Activated B cell treated with CpG ODN at 0.5 μM for 24 hours (primary cell): Measurements from ENCODE around the gene CD274. TPM values are rescaled to one million over a fixed set of nuclear protein-coding genes. Genes with fewer than 3 reads are reported as not detected.
"Not testable (repeated sequence)": the region's sequence is repeated elsewhere in the genome, so short reads cannot be mapped to it uniquely, and the experiment has no call there.

Experiments
- ATAC-seq: fragments of 200-7000 bp; cut with Tn5 transposase; one replicate; pipeline ENCODE4 v1.10.0; 2021; ENCODE audit warnings: low read depth, mild to moderate bottlenecking, moderate library complexity
- CTCF ChIA-PET: fragments of 350-600 bp; sonication (Branson Sonifier 250); formaldehyde crosslinking; loops from one replicate; lab custom pipeline; 2021; ENCODE audit warnings: antibody characterized with exemption; lab: Charles Lee
- POLR2A ChIA-PET: fragments of 350-600 bp; sonication (Branson Sonifier 250); formaldehyde crosslinking; loops from one replicate; lab custom pipeline; 2021; ENCODE audit warnings: antibody characterized with exemption; lab: Charles Lee
- DNase-seq: peaks from one replicate; pipeline ENCODE4 v3.0.0; 2022
- H3K27ac Mint-ChIP-seq: one replicate; pipeline ENCODE4 v1.8.0; 2020; ENCODE audit warnings: mixed read lengths
- H3K27me3 Mint-ChIP-seq: one replicate; pipeline ENCODE4 v1.8.0; 2021; ENCODE audit warnings: mixed read lengths
- H3K36me3 Mint-ChIP-seq: one replicate; pipeline ENCODE4 v1.8.0; 2021; ENCODE audit warnings: low read depth, mixed read lengths
- H3K4me1 Mint-ChIP-seq: one replicate; pipeline ENCODE4 v1.8.0; 2021; ENCODE audit warnings: mixed read lengths
- H3K4me3 Mint-ChIP-seq: one replicate; pipeline ENCODE4 v1.8.0; 2020; ENCODE audit warnings: mild to moderate bottlenecking, mixed read lengths
- H3K9me3 Mint-ChIP-seq: one replicate; pipeline ENCODE4 v1.8.0; 2020; ENCODE audit warnings: mixed read lengths
- intact Hi-C: fragments of 100-400 bp; cut with micrococcal nuclease; formaldehyde crosslinking; loops from one replicate; pipeline ENCODE4 v1.15.1; 2024
- total RNA-seq: library from RNA; stranded (reverse); gene quantifications from 2 replicates; pipeline ENCODE4 v1.2.3, GENCODE V29; 2022
- TF ChIP-seq, protein P1 (sequence below): fragments of 200-600 bp; IDR thresholded peaks from one replicate; pipeline ENCODE4 v1.8.0; 2022; ENCODE audit warnings: antibody characterized with exemption, mild to moderate bottlenecking

CD274 gene
- total RNA-seq, 1 donor from 2014 or later: 48.9 TPM

- no peak overlapping the region for H3K27ac Mint-ChIP-seq
- intact Hi-C loops: loop anchor here (10.0 kb wide), 1 partner anchor 366 kb away; no protein-coding TSS in a partner anchor
- POLR2A ChIA-PET: interaction anchor here (0.6 to 6.6 kb wide), 6 partner anchors 8 to 187 kb away, joined by 6 to 155 read pairs (median 105); partner anchors contain the start of genes CD274 and RIC1
These were observed 9.9 kb upstream of the CD274 start for GRCh38 chr9:5440426-5440825.

DNA sequence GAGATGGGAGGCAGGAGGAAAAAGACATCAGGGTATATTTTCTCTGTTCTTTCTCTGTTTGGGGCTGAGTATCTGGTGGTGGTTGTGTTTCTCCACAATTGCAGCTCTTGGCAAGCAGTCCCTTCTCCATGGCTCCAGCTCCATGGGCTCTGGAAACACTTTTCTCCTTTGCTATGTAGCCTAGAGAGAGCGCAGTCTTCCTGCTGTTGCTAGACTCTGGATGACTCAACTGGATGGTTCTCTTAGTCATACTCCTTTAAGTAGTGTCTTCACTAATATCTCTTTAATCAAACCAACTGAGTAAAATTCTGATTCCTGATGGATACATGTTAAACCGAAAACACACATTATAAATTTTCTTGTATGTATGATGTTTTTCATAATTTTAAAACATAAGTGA is 9.3 kb upstream of the CD274 start:
- Mint-ChIP-seq H3K27me3 (no peaks in the 10 kb centered on the region), H3K36me3 (peaks cover 21% of the 10 kb centered on the region), H3K4me3 (no peak overlapping the region), H3K27ac (no peak overlapping the region), H3K9me3 (no peaks in the 10 kb centered on the region), H3K4me1 (peaks cover 59% of the 10 kb centered on the region)
- TF ChIP-seq, protein P1, sequence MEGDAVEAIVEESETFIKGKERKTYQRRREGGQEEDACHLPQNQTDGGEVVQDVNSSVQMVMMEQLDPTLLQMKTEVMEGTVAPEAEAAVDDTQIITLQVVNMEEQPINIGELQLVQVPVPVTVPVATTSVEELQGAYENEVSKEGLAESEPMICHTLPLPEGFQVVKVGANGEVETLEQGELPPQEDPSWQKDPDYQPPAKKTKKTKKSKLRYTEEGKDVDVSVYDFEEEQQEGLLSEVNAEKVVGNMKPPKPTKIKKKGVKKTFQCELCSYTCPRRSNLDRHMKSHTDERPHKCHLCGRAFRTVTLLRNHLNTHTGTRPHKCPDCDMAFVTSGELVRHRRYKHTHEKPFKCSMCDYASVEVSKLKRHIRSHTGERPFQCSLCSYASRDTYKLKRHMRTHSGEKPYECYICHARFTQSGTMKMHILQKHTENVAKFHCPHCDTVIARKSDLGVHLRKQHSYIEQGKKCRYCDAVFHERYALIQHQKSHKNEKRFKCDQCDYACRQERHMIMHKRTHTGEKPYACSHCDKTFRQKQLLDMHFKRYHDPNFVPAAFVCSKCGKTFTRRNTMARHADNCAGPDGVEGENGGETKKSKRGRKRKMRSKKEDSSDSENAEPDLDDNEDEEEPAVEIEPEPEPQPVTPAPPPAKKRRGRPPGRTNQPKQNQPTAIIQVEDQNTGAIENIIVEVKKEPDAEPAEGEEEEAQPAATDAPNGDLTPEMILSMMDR: no peak
- no peak for ATAC-seq
- DNase-seq: no peak
- POLR2A ChIA-PET: interaction anchor here (0.6 to 6.6 kb wide), 6 partner anchors 7 to 187 kb away, joined by 3 to 152 read pairs (median 44); partner anchors contain the start of genes CD274 and RIC1
- CTCF ChIA-PET: interaction anchor here (1.1 to 8.0 kb wide), 3 partner anchors 147 to 254 kb away, joined by 5 to 87 read pairs (median 56); partner anchors contain the start of gene INSL6
- intact Hi-C loops: loop anchor here (10.0 kb wide), 1 partner anchor 366 kb away; no protein-coding TSS in a partner anchor

More at GRCh38 chr9:5440426-5440825, 9.9 kb upstream of the CD274 start:
- Mint-ChIP-seq H3K4me1 (peaks cover 57% of the 10 kb centered on the region), H3K9me3 (no peaks in the 10 kb centered on the region), H3K36me3 (peaks cover 27% of the 10 kb centered on the region), H3K4me3 (no peak overlapping the region), H3K27me3 (no peaks in the 10 kb centered on the region)
- no peak for ATAC-seq
- TF ChIP-seq, protein P1: no peak
- DNase-seq: no peak
- CTCF ChIA-PET: interaction anchor here (1.0 to 8.0 kb wide), 5 partner anchors 10 to 253 kb away, joined by 3 to 87 read pairs (median 22); partner anchors contain the start of genes CD274 and INSL6

GRCh38 chr9:5442400-5443011 is 7.8 kb upstream of the CD274 start:
- no peak for DNase-seq
- Mint-ChIP-seq H3K9me3 (no peaks in the 10 kb centered on the region), H3K4me1 (peaks cover 60% of the 10 kb centered on the region), H3K36me3 (peaks cover 6% of the 10 kb centered on the region), H3K27ac (no peak overlapping the region), H3K4me3 (no peak overlapping the region), H3K27me3 (no peaks in the 10 kb centered on the region)
- ChIA-PET POLR2A (interaction anchor here (0.6 to 1.6 kb wide), 12 partner anchors 16 to 256 kb away, joined by 3 to 8 read pairs (median 4); partner anchors contain the start of gene RIC1), CTCF (interaction anchor here (0.6 to 8.0 kb wide), 18 partner anchors 8 to 680 kb away, joined by 3 to 87 read pairs (median 4); partner anchors contain the start of genes CD274, INSL6 and RIC1)
- intact Hi-C loops: loop anchor here (1.0 to 10.0 kb wide), 2 partner anchors 256 to 368 kb away; no protein-coding TSS in a partner anchor
- ATAC-seq: no peak
- TF ChIP-seq, protein P1: no peak

GRCh38 chr9:5443850-5444249 is 6.5 kb upstream of the CD274 start:
- Mint-ChIP-seq H3K4me3 (no peak overlapping the region), H3K4me1 (peaks cover 57% of the 10 kb centered on the region), H3K36me3 (no peaks in the 10 kb centered on the region), H3K27ac (no peak overlapping the region), H3K9me3 (no peaks in the 10 kb centered on the region), H3K27me3 (no peaks in the 10 kb centered on the region)
- DNase-seq (no peak), ATAC-seq (no peak)
- intact Hi-C loops: loop anchor here (10.0 kb wide), 1 partner anchor 369 kb away; no protein-coding TSS in a partner anchor
- CTCF ChIA-PET: interaction anchor here (1.6 to 8.0 kb wide), 5 partner anchors 14 to 257 kb away, joined by 4 to 87 read pairs (median 22); partner anchors contain the start of gene INSL6
- TF ChIP-seq, protein P1: no peak
- POLR2A ChIA-PET: interaction anchor here (0.9 to 1.0 kb wide), 2 partner anchors 140 to 143 kb away, joined by 3 to 5 read pairs; no protein-coding TSS in a partner anchor

DNA sequence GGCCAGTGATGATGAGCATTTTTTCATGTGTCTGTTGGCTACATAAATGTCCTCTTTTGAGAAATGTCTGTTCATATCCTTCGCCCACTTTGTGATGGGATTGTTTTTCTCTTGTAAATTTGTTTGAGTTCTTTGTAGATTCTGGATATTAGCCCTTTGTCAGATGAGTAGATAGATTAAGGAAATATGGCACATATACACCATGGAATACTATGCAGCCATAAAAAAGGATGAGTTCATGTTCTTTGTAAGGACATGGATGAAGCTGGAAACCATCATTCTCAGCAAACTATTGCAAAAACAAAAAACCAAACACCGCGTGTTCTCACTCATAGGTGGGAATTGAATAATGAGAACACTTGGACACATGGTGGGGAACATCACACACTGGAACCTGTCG is 5.2 kb upstream of the CD274 start:
- intact Hi-C loops: loop anchor here (10.0 kb wide), 1 partner anchor 370 kb away; no protein-coding TSS in a partner anchor

More for the DNA sequence above, 5.2 kb upstream of the CD274 start:
- H3K27me3 Mint-ChIP-seq, H3K9me3 Mint-ChIP-seq, H3K36me3 Mint-ChIP-seq, POLR2A ChIA-PET, H3K4me3 Mint-ChIP-seq, ATAC-seq, H3K27ac Mint-ChIP-seq, DNase-seq: not testable (repeated sequence)
- CTCF ChIA-PET: interaction anchor here (8.0 kb wide), 1 partner anchor 258 kb away, joined by 87 read pairs; the partner anchor contains the start of gene INSL6
- peaks cover 53% of the 10 kb centered on the region for H3K4me1 Mint-ChIP-seq
